ENCODE results near the gene NT5DC4. TPM values are rescaled to one million over a fixed set of nuclear protein-coding genes. Genes with fewer than 3 reads are reported as not detected.
"Not testable (repeated sequence)": the region's sequence is repeated elsewhere in the genome, so short reads cannot be mapped to it uniquely, and the experiment has no call there.

NT5DC4 gene
- total RNA-seq, 1 donor from 2014 or later = not detected

DNA sequence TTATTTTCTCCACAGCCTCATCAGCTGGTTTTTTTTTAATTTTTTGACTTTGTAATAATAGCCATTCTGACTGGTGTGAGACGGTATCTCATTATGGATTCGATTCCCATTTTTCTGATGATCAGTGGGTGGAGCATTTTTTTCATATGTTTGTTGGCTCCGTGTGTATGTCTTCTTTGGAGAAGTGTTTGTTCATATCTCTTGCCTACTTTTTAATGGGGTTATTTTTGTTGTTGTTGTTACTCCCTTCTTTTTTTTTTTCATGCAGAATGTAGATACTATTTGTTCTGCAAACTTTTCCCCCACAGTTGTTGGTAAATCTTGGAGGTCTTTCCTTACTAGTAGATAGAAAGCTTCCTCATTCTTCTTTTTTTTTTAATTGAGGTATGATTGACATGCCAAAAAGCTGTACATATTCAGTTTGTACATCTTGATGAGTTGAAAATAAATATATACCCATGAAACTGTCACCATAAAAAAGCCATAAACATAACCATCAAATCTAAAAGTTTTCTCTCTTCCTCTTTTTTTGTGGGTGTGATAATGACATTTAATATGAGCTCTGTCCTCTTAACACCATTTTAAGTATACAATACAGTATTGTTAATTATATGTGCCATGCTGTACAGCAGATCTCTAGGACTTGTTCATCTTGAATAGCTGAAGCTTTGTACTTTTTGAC lies 21.8 kb upstream of the NT5DC4 start:
- DNase-seq (ENCODE audit: low spot score in 2 of 2) (no peak), FAIRE-seq (no peak)

DNA sequence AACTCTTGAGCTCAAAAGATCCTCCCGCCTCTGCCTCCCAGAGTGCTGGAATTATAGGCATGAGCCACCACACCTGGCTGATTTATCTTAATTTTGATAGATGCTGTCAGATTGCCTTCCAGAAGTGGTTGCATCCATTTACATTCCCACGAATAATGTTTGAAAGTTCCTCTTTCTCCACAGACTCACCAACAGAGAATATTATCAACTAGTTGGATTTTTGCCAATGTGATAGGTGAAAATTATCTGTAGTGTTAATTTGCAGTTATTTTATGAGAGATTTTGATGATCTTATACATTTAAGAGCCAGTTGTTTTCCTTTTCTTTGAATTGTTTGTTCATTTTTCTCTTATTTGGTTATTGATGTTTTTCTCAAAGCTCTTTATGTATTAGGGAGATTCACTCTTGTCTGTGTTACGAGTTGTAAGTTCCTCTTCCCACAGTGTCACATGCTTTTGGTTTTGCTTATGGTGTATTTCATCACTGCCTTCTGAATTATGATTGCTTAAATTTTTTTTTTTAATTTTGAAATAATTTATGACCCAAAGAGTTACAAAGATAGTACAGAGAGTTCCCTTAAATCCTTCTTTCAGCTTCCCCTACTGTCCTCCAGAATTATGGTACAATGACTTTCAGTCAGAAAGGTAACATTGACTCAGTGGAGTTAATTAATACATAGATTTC lies 20.7 kb upstream of the NT5DC4 start:
- no peak for FAIRE-seq

DNA sequence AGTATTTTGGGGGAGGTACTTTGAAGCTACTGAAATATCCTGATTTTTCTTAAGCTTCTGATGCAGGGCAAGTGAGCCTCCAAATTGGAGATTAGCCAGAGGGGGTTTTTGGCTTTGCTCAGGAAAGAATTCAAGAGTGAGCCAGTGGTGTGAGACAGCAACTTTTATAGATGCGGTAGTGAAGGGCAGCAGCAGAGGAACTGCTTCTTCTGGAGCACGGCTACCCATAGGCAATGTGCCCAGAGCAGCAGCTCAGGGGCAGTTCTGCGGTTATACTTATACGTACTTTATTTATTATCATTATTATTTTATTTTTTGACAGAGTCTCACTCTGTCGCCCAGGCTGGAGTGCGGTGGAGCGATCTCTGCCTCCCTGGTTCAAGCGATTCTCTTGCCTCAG lies 19.8 kb upstream of the NT5DC4 start:
- DNase-seq (ENCODE audit: low spot score in 2 of 2) (no peak), FAIRE-seq (no peak)

More for the DNA sequence above, 20.7 kb upstream of the NT5DC4 start:
- no peak for DNase-seq (ENCODE audit: low spot score in 2 of 2)

DNA sequence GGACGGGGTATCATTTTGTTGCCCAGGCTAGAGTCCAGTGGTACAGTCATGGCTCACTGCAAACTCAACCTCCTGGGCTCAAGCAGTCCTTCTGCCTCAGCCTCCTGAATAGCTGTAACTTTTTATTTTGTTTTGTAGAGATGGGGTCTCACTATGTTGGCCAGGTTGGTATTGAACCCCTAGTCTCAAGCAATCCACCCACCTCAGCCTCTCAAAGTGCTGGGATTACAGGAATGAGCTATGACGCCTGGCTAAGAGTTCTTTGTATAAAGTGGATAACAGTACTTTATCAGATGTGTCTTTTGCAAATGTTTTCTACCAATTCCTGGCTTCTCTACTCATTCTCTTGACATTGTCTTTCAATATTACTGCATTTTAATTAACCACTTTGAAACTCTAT lies 17.1 kb upstream of the NT5DC4 start:
- DNase-seq (ENCODE audit: low spot score in 2 of 2) = no peak
- FAIRE-seq = no peak

DNA sequence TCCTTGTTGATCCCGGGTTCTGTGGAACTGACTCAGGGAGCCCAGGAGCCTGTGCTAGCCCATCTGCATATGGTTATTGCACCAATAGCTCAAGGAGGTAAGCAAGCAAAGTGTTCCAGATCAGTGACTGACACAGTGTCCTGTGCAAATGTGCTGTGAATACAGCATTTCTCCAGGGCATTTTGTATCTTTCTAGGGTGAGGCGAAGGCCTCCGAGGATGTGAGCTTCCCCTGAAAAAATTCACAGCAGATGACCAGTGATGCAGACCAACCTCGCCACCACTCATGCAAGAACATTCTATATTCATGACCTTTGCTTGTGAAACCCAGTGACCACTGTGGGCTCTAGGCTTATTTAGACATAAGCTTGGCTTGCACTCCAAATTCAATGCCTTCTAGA lies 15.2 kb upstream of the NT5DC4 start:
- DNase-seq (ENCODE audit: low spot score in 2 of 2) (no peak), FAIRE-seq (no peak)

DNA sequence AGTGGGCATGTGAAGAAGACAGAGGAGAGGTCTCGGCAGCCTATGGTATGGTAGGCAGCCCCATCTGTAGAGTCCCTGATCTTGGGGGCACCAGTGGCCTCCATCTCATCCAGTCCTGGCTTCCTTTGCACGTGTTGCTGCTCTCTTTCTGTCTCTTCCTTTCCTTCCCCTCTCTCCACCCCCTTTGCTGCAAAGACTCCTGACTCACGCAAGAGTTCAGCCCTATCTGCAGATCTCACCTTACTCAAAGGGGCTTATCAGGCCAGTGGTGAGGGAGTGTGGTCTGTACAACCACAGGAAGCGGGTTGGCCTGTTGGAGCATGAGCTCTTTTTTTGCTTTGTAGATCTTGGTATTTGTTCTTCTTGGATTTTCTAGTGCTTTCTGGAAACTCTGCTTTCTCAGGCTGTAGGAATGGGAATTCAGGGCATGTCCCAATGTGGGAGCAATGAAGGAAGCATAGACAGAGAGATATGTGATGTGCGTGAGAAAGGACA lies 14.6 kb upstream of the NT5DC4 start:
- DNase-seq (ENCODE audit: low spot score in 2 of 2) = no peak
- FAIRE-seq = no peak

DNA sequence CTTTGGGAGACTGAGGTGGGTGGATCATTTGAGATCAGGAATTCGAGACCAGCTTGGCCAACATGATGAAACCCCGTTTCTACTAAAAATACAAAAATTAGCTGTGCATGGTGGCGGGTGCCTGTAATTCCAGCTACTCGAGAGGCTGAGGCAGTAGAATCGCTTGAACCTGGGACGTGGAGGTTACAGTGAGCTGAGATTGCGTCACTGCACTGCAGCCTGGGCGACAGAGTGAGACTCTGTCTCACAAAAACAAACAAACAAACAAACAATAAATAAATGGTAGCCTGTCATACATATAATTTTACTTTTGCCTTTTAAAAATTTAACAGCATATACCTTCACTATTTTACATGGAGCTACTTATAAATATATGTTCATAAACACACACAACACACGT lies 13.9 kb upstream of the NT5DC4 start:
- DNase-seq (ENCODE audit: low spot score in 2 of 2); FAIRE-seq: not testable (repeated sequence)

DNA sequence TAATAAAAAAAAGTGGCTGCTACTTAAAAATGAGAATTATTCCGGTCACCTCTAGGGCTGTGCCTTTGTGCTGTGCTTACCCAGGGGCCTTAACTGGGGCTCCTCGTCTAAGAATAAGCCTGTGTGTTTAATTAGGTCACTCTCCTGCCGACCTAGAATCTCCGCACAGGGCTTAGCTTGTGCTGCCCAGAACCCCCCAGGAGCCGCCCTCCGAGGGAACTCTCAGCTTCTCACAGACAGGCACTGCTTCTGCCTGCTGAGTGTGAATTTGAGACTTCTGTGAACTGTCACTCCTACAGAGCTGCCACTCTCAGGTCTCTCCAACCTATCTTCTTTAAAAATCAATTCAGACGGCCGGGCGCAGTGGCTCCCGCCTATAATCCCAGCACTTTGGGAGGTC lies 11.9 kb upstream of the NT5DC4 start:
- DNase-seq (ENCODE audit: low spot score in 2 of 2) (no peak), FAIRE-seq (no peak)

DNA sequence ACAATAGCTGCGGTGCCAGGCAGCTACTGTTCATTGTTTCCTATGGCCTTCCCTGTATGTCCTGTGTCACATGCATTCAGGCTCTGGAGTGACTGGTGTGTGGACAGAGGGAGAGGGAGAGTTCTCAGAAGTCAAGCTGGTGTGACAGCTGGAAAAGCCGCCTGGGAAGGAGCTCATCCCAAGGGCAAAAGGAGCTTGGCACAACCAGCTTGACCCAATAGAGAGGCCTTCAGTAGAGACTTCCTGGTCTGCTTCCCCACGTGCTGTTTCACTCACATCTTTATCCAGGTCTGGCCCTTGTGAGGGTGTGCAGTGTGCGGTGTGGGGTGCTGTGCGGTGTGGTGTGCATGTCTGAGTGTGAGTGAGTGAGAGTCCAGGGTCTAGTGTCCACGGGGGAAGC lies 11.1 kb upstream of the NT5DC4 start:
- no peak for FAIRE-seq
- DNase-seq (ENCODE audit: low spot score in 2 of 2) = no peak

DNA sequence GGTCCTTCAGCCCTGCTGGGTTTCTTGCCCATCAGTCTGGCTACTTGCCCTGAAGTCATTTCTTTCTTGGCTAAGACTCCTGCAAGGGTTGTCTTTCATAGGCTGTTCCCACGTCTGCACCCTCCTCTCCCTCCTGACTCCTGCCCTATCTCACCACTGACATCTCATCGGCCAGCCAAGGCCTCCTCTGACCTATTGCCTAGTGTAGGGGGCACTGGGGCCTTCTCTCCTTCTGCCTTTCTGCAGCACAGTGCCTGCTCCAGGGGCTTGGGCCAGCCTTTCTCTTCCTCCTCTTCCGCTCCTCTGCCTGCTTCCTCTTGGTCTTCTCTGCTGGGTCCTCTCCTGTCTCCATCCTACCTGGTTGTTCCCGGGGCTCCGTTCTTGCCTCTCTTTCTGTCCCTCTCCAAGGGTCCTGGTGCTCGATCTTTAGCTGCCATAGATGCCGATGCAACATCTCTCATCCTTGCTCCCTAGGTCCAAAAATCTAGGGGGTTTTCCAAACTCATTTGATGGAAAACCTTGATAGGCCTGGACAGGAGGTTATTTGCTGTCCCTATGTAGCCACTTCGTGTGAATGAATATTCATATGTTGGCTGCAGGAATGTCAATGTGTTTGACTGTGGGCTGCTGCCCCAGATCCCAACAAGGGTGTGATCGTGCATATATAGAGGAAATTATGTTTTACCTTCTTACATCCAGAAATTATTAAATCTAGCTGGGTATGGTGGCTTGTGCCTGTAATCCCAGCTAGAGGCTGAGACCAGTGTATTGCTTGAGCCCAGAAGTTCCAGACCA lies 9.7 kb upstream of the NT5DC4 start:
- FAIRE-seq (no peak), DNase-seq (ENCODE audit: low spot score in 2 of 2) (no peak)

DNA sequence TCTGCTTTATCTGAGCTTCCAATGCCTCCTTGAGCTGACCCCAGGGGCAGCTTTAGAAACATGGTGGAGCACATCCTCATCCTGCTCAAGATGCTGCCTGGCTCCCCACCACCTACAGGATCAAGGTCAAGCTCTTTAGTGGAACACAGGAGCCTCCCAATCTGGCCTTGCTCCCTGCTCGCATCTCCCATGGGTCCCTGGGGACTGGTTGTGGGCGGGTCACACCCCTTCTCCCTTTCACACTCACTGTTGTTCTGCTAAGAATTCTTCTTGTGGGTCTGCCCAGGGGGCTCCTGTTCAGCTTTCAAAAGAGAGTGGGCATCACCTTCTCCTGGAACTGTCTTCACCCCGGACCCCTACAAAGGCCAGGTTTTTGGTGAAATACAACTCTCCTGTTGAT lies 8.4 kb upstream of the NT5DC4 start:
- FAIRE-seq (no peak), DNase-seq (ENCODE audit: low spot score in 2 of 2) (no peak)

DNA sequence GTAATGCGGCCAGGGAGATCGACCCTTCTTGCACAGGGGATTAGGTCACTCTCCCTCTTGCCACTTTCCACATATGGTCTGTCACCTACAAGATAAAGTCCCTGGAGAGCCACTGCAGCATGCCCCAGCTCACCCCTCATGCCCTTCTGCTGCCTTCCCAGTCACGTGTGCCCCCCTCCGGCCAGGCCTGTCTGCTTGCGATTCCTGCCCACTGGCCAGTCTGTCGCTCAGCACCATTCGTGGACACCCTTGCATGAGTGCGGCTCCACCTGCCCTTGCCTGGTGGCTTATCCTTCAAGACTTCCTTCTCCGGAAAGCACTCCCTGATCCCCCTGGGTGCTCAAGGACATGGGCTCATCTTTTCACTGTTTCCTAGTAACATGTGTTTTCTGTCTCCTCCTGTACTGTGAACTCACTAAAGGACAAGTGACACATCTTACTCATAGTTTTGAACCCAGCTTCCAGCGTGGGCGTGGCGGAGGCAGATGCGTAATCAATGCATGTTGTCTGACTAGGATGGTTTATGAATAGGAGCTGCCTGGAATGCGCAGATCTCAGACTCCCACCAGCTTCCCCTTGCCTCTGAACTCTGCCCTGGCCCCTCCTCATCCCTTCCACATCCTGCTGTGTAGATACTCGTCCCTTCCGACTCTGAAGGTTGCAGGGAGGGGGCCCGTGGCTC lies 7.8 kb upstream of the NT5DC4 start:
- DNase-seq (ENCODE audit: low spot score in 2 of 2) (no peak), FAIRE-seq (no peak)

DNA sequence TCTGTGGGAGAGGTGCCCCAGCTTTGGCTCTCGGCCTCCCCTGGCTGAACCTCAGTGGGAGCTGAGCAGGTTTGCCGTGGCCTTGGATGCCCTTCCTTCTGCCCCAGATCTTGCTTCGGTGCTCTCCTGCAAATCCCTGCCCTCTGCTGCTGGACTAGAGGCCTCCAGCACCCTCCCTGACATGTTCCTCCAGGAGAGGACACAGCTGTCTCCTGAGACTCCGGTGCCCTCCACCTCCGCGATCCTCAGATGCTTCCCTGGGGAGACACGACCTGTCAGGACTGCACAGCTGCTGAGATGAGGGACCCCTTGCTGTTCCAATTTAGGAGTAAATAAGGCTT lies 7.3 kb upstream of the NT5DC4 start:
- FAIRE-seq = no peak
- DNase-seq (ENCODE audit: low spot score in 2 of 2) = no peak

DNA sequence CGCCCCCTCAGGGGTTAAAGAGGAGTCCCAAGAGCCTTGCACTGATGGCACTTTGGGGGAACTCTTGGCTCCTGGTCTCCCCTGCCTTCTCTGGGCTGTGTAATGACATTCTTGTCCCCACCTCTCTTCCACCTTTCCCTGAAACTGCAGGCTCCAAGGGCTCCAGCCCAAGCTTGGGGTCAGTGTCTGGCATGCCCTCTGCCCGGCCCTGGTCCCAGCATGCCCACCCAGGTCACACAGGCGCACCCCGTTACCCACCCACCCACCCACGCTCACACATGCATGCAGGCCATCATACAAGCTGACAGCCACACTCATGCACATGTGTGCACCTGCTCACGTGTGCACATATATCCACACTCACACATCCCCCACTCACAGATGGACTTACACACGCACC lies 6.9 kb upstream of the NT5DC4 start:
- FAIRE-seq = no peak
- no peak for DNase-seq (ENCODE audit: low spot score in 2 of 2)

DNA sequence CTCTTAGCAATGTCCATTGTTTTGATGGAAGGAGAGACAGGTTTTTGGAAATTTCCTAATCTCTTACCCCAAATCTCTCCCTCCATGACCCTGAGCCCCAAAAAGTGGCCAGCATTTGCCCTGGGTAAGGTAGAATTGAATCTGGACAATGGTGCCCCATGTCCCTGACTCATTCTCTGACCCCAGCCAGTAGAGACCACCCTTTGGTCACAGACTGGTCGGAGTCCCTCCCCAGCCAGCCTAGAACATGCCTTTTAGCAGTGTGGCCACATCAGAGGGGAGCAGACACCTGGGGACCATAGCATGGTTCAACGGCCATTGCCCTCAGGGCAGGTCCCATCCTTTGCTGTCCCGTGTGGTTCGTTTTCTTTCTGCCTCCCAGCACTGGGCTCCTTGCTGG lies 6.5 kb upstream of the NT5DC4 start:
- no peak for FAIRE-seq
- DNase-seq (ENCODE audit: low spot score in 2 of 2) = no peak

DNA sequence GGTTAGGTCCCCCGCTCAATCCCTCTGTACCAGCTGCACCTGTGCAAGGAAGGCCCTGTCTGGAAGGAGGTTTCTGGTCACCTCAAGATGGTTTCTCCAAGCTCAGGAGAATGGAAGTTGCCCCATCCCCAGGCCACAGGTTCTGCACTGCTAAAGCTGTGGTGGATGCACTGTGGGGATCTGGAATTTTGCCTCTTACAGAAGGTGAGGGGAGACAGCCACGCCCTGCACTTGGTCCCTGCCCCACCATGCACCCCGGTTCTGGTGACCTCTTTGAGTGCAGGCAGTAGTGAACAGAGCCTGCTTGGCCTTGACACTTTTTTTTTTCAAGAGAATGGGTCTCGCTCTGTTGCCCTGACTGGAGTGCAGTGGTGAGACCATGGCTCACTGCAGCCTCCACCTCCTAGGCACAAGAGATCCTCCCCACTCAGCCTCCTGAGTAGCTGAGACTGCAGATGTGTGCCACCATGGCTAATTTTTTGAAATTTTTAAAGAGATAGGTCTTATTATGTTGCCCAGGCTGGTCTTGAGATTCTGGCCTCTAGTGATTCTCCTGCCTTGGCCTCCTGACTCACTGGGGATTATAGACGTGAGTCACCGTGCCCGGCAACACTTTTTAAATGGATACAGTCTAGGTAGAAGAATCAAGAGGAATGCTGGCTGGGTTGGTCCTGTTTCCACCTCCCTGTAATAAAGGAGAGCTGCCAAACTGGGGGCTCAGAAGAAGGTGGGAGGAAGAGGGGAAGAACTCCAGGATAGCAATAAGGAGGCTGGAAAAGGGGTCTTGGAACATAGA lies 5.8 kb upstream of the NT5DC4 start:
- DNase-seq (ENCODE audit: low spot score in 2 of 2) (no peak), FAIRE-seq (no peak)

DNA sequence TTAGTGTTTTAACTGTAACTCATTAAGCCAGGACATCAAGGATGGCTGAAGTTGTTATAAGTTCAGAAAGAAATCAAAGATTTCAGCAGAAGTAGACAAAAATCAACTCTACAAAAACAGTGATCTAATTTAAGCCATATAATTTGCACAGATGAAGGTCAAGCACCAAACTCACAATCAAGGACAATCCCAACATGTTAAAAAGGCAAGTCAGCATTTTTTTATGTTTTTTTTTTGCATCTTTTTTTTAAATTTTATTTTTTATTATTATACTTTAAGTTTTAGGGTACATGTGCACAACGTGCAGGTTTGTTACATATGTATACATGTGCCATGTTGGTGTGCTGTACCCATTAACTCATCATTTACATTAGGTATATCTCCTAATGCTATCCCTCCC lies 4.7 kb upstream of the NT5DC4 start:
- DNase-seq (ENCODE audit: low spot score in 2 of 2); FAIRE-seq: not testable (repeated sequence)

DNA sequence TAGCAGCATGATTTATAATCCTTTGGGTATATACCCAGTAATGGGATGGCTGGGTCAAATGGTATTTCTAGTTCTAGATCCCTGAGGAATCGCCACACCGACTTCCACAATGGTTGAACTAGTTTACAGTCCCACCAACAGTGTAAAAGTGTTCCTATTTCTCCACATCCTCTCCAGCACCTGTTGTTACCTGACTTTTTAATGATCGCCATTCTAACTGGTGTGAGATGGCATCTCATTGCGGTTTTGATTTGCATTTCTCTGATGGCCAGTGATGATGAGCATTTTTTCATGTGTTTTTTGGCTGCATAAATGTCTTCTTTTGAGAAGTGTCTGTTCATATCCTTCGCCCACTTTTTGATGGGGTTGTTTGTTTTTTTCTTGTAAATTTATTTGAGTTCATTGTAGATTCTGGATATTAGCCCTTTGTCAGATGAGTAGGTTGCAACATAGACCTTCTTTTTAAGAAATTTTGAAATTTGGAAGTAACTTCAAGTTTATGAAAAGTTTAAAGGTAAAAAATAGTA lies 3.9 kb upstream of the NT5DC4 start:
- not testable (repeated sequence) for DNase-seq (ENCODE audit: low spot score in 2 of 2); FAIRE-seq

DNA sequence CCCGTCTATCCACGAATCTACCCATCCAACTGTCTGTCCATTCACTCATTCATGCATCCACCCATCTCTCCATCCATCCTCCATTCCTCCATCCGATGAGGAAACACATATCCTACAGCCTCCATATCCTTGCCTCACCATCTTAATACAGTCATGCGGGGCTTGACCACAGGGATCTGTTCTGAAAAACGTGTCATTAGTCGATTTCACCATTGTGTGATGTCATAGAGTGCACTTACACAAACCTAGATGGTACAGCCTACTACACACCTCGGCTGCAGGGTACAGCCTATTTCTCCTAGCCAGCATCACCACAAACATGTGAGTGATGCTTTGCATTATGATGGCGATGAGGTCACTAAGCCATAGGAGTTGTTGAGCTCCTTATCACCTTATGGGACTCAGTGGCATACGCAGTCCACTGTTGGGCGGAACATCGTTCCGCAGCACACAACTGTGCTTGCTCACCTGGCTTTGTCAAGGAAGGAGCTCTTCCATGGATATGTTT lies 1.9 kb upstream of the NT5DC4 start:
- DNase-seq (ENCODE audit: low spot score in 2 of 2) = no peak
- no peak for FAIRE-seq

All from frontal cortex (tissue), 4 donors.